ENCODE results near the gene THRAP3.

GRCh38 chr1:36346741-36347370, 122.6 kb downstream of the THRAP3 start:
- TF ChIP-seq CTCF (IDR thresholded peaks at IDR 0.05) (no peak), USF2 (CRISPR knock-in tag; IDR thresholded peaks at IDR 0.05) (no peak), ATF1 (CRISPR knock-in tag; IDR thresholded peaks at IDR 0.05) (no peak), ELF4 (CRISPR knock-in tag; IDR thresholded peaks at IDR 0.05; ENCODE audit: low read depth) (no peak), PREB (CRISPR knock-in tag; IDR thresholded peaks at IDR 0.05; ENCODE audit: borderline replicate concordance) (no peak), CREB1 (CRISPR knock-in tag; IDR thresholded peaks at IDR 0.05) (no peak), USF1 (CRISPR knock-in tag; IDR thresholded peaks at IDR 0.05) (no peak), IRF2 (CRISPR knock-in tag; IDR thresholded peaks at IDR 0.05; ENCODE audit: borderline replicate concordance, low read depth) (no peak), ARID4B (CRISPR knock-in tag; IDR thresholded peaks at IDR 0.05; ENCODE audit: borderline replicate concordance) (no peak), FOXP4 (CRISPR knock-in tag; IDR thresholded peaks at IDR 0.05) (no peak)
